ENCODE measurements around the gene KIF6. TPM values are rescaled to one million over a fixed set of nuclear protein-coding genes. Genes with fewer than 3 reads are reported as not detected.

Gene KIF6
- total RNA-seq, 1 donor from 2014 or later: 2.4 TPM

DNA sequence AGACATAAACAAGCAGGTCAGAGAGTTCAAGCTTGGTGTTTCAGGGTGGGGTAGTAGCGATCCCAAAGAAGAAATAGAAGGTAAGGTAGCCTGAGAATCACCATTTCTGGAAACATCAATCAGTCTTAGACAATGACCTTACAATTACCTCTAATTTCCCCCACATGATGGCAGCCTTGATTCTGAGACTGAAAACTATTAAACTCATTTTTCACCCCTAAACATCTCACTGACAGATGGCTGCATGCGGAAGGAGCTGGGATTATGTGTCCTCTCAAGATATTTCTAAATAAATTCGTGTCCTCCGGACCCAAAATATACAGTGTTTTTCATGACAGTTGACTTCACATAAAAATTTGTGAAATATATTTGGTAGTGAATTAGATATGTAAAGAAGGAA, 61.0 kb downstream of the KIF6 start:
- DNase-seq: no peak

DNA sequence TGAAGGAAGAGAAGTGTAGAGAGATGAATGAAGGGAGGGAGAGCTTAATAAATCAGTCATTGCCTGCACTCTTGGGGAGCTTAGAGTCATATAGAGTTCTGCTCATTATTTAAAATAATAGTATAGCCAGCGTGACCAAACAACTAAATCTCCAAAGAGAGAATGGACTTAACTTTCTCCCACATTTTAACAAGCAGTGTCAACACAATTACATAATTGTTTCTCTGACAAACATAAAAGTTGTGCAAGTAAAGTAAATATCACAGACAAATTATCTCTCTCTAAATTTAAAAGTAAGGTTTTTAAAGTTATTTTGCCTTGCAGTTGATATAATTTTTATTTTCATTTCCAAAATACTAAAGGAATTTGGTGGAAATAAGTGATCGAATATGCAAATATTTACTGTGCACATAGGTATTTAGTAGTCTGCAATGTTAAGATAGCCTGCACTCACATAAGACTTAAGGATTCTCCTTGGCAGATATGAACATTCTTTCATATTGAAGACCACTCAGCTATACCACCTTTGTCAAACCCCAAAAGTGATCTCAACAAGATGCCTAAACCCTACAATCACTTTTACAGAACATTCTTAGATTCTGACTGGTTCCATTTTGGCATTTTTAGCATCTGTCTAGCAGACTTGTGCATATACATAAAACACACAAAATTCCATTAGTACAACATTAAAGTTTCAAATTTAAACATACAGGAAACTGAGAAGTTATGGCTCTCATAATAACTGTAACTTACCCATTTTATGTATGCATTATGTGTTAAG, 67.7 kb downstream of the KIF6 start:
- no peak for DNase-seq

DNA sequence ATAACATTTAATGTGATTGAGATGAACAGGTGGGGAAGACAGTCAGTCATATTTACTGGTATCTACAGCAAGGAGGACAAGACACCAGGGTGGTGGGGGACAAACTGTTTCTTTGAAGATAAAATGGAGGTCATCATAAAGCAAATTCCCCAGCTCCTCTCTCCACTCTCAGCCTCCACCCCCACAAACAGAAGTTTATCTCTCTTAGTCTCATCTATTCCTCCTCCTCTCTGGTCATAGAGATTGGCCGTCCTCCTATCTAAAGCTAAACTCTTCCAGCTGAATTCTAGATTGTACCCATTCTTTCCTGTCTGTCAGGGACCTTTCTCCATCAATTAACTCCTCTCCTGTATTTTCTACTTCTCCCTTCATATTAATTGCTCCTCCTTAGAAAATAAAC, 71.1 kb downstream of the KIF6 start:
- DNase-seq: no peak

DNA sequence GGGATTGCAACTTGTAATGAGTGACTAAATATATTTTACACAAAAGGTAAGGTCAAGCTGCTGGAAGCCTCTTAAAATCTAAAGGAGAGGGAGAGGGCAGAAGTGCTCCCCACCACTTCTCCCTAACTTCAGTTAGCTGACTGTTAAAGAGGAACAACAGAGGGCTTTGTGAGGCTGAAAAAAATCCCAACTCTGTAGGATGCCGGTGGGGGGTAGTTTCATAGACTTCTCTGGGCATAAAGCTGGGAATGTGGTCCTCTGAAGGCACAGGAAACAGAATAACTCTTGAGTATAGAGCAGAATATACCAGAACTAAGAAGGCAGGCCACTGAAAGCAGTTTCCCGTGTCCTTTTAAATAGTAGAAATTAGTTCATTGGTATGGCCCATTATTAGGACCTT, 71.6 kb downstream of the KIF6 start:
- DNase-seq: no peak

DNA sequence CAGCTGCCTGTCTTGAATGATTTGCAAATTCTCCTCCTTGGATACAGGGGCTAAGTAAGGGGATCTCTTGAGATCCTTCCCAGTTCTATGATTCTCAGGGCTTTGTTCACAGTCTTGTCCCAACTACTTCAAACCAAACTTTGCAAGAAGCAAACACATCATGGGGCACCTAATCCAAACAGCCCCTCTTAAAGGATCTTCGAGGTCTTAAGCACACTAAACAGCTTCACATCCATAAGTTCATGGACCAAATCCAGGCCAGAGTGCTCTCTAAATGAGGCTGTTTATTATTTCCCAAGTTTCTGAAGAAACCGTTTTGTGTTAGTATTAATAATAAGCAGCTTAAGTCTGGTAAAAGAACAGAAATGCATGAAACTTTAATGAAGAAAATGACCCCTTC, 75.2 kb downstream of the KIF6 start:
- no peak for DNase-seq

DNA sequence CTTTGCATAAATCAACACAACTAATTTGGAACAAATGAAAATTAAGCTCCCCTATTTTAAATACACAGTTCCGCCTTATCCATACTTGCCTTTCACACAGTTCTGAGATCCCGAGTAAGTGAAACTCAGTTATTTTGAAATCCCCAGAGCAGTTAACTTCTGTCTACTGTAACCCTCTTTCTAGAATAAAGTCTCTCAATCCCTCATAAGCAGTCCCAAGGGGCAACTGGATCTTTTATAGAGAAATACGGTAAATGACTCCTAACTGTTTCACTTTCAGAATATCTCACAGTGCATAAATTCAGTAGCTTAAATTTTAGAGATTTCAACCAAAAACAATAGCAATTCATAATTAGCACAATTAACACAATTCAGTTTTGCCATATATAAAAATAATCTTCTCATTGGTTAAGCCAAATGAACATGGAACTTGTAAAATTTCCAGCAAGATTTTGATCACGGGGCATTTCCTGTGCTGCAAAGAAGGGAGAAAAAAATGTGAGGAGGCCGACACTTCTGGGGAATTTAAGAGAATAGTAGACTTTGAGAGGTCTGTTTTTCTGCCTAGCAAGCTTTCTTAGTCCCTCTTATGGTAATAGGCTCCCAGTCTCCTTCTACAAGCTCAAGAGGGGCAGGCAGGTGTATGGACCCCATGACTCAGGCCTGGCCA, 78.3 kb downstream of the KIF6 start:
- DNase-seq: no peak

DNA sequence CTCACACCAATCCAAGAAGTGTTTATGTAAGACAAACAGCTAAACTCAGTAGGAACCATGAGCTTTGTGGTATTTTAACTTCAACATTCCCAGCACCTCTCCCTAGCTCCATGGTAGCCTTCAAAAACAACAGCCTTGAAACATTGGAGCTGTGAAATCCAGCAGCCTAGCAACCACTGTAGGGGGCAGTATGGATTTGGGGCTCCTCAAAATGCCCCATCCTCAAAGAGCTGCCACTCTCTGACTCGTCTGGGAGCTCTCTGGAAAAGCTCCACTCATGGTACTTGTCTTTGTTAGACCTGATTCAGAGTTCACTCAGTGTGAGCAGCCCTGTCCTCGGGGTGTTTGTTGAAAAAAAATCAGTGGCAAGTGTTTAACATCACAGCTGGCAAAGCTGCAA, 82.9 kb downstream of the KIF6 start:
- no peak for DNase-seq

DNA sequence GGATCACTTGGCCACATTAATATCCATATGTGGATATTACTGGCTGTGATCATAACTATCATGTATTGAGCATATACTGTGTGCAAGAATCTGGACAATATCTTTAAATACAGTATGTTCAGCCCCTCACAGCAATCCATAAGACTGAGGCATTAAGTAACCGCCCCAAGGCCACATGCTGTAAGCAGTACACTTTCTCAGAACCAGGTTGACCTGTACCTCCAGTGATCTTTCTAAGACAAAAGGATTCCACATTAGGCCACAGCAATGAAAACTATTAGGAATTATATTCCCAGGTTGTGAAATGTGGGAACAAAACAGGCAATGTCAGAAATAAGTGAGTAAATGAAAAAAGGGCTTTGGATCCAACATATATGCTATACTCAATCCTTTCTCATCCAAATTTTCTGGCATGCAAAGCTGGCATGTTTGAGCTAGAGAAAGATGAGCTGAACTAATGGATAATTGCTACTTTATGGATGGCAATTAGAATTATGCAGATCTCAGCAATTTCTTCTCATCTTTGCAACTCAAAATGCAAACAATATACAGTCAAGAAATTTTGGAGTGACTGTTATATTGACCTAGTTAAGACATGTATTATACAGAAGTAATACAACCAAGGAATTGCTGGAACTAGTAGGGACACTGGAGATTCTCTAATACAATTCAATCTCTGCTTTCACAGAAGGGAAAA, 86.9 kb downstream of the KIF6 start:
- DNase-seq: no peak

DNA sequence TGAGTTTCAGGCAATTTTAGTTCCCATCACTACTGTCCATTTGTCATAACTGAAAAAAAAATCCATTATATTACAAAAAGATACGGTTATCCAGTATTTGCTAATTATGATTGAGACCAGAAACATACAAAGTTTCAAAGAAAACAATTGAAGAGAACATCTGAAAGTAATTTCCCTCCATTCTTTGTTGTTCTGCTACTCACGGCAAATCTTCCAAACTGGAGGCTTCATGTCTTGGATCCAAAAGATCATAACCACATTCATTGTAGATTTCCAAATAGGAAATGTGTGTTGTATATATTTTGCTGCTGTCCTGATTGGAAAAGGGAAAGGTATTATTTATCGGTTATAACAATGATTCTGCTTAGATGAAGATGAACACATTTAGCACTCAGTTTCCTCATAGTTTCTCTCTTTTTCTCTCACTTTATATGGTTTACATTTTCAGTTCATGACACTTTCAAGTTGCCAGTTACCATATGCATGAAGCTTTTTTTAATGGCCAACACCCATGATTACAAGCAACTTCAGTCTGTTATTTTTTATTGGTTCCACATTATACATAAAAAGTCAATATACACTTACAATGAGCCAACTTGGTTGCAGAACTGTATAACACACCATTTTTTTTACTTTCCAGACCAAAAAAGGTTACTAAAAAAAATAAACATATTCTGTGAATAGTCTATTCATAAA, 90.4 kb downstream of the KIF6 start:
- DNase-seq: peak; percentile 38

DNA sequence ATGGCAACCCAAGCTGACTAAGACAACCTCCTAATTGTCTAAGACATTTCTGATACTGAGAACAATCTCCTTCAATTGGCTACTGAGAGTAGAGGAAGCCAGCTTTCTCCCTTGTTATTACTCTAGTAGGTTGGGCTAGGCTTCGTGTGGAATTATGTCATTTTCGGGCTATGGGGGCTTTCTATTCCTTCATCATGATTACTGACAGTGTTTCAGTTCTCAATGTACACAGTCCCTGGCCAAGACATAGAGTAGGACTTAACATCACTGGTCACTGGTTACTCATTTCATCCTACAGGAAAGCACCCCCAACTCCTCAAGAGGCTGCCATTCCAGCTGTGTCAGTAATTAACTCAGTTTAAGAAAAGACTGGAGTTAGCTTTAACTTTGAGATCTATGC, 100.0 kb downstream of the KIF6 start:
- no peak for DNase-seq

DNA sequence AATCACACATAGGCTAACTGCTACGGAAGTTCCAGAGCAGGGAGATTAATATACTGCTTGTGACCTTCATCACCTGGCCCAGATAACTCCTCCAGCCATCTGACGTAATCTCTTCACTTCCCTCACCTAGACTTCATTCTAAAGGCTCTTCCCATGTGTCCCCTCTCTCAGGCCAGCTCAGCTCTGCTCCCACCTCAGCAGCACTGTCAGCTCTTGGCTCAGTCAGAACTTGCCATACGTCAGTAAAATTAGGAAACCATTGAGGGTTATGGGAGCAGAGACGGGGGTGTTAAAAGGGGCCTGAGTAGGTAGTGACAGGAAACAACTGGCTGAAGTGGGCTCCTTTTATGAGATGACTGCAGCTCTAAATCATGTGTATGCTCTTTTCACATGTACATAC, 101.5 kb downstream of the KIF6 start:
- DNase-seq: no peak

DNA sequence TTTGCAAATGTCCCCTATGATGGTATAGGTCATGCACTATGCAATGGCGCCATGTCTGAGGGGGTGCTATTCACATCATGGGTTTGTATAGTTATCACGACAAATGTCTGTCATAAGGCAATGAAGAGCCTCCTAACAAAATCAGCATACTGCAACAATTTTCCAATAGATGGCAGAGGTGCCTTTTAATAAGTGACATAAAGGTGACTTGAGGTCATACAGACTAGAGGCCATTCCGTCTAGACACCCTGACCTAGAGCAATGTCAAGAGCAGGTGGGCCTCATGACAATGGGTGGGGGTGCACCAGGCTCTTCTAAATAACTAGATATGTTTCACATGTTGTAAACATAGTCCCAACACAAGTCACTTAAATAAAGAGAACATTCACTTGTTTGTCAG, 107.7 kb downstream of the KIF6 start:
- no peak for DNase-seq

DNA sequence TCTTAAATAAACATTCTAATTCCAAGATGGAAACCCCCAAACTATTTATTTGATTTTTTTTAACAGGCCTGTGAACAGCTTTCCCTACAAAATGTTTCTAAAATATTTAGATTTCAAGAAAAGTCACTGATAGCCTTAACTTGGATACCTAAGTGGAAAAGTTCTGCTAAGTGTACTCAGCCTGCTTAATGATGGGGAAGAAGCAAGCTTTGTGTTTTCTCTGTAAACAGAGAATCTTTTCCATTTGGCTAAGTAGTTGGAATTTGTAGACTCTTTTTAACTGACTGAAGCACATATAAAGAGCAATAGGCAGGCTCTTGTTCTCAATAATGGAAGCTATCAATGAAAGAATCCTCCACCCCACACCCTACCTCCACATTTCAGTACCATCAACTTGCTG, 108.2 kb downstream of the KIF6 start:
- no peak for DNase-seq

DNA sequence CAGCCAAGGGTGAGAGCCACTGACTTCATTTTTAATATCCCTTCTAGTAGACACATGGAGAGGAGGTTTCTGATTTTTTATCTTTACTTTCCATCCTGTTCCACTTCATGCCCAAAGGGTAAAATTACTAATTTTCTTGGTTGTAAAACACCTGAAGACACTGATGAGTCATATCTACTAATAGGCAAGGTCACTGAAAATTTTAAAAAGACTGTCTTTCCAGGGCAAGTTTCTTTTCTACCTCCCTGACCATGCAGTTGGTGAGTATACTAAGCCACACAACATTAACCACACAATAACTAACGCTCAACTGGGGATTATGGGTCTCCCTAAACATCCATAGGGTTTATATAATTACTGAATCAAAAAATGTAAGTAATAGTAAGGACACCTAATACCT, 109.6 kb downstream of the KIF6 start:
- DNase-seq: no peak

DNA sequence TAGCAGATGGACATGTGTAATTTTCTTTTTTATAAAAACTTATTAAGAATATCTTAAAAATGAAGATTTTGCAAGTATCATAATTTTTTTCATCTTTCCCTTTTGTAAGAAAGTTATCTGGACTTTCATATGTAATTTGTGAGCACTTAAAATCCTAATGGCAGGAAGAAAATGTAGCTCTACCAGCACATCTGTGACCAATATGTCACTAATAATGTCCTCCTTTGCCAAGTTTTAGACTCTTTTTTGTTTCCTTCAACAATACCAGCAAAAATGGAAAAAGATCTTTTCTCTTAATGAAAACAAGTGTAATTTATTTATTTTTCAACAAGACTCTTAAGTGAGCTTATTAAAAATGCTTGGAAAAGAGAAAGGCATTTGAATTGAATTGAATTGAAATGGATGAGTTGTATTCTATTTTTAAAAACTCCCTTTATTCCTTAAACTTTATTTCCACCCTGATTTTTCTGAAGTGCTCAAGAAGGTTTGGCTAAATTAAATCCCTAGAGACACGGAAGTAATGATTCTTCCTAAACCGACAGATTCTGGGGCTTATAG, 110.7 kb downstream of the KIF6 start:
- no peak for DNase-seq

DNA sequence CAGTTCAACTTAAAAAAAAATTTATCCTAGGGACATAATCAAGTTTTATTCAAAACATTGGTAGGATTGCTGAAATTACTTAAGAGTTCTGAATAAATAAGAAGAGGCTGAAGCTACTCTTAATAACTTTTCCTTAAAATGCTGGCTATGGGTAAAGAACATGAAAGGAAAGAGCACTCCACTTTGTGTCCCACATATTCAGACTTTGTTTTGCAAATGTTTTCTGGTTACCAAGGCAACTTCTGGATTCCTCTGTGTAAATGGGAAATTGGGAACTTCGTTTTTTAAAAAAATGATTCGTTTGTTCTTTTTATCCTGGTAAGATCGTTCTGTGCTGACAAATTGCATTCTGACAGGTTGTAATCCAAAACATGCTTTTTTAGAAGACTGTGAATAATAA, 115.0 kb downstream of the KIF6 start:
- peak; percentile 92 for DNase-seq

DNA sequence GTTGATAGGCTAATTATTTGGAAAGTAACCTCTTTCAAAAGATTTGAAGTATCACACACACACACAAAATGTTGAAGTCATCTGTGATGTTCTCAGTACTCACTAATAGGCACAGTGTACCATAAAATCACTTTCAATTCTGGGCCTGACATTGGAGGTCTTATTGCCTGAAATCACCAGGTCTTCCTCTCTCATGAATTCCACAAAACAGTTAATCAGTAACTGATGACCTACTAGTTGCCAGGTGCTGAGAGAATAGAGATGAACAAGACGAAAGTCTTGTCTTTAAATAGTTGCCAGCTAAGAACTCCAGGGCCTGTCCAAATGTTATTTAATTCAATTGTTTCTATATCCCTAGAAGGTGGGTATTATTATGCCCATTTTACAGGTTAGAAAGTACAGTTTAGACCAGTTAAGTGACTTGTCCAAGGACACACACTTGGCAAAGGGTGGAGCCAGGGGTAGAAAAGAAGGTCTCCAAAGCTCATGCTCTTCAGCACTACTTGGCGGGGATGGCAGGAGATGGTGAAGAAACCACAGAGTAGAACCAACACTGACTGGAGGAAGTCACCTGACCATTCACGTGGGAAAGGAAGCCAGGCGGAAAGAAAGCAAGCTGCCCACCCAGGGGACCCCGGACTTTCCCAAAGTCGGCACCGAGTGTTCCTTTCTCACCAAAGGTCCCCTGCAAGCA, 116.4 kb downstream of the KIF6 start:
- no peak for DNase-seq

DNA sequence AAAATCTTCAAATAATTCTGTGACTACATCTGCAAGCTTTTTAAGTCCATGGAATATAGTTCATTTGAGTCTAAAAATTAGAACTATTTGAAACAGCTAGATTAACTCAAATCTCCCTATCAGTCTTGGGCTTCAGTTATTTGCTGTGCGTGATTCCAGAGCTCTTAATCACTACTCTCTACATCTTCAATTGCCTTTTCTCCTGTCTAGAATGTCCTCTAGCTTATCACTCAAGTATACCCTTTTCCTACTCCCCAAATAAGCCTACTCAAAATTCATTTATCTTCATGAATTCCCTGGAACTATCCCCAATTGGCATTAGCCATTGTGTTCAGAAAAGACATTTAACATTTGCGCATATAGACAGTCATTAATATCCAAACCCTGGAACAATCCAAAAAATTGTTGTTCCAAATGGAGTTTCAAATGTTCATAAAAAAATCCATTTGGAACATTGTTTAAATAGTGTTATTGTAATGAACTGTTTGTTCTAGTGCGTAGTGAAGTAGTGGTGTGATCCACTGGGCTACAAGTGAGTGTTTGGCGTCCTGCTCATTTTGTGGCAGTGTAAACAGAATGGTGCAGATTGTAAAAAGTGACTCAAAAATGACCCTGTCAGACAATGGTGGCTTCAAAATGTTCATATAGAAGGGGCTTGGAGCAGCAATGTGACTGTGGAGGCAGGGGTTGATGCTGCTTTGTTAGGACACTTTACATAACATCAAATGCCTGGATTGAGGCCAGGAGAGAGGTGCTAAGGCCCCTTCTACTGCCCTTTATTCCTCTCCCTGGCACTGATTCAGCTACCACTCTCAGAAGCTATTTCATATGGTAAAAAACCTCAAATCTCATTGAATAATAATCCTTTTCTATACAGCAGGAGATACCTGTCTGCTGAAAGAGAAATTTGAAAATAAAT, 122.3 kb downstream of the KIF6 start:
- no peak for DNase-seq

DNA sequence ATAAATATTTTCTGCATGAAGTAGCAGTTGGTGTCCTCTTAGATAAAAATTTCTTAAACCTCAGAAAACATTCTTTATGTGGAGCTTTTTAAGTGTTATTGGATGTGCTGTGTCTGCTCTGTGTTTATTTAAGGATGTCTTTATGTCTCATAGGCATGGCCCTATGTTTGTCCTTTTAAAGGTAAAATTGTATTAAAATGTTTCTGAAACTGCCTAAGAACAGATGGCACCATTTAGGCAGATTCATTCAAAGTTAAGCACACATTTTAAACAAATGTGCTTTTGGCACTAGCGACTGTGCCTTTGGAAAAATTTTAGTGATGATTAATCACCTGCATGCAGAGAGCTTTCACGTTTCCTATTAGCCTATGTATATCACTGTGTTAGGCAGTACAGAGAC, 125.2 kb downstream of the KIF6 start:
- peak; percentile 7 for DNase-seq

DNA sequence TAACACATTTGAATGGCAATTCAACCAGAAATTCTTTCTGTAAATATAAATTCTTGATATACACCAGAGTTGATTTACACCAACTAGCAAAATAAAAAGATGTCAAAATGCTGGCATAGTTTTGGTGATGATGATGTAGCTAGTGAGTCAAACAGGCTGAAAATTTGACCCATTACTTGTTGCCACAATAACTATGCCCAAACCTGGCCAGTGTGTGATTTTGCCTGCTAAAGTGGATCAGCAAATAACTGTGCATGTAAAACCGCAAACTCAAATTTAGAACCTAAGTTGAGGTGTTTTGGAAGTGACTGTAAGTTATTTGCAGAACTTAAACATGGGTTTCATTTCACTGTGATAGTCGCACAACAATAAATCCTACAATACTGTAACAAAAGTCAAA, 125.9 kb downstream of the KIF6 start:
- DNase-seq: no peak

DNA sequence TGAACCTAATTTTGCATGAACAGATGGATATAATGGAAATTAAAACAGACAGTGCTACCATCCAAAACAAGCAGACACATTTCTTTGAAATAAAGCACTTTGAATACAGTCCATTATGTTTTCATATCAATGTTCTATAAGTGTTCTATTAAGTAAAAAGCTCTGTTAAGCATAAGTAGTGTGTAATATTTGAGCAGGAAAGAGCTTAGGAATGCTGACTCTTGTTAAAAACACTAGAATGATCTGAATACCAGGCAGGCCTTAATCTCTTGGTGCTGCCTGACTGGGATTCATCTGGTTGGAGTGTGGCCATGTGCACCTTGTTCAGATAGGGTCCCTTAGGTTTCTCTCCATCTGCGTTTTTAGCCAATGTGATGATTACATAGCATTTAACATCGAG, 130.9 kb downstream of the KIF6 start:
- DNase-seq: no peak

All from tongue (tissue), 2 donors.